Small intestine (tissue), 7 donors: ENCODE data around the gene COBL. TPM values are rescaled to one million over a fixed set of nuclear protein-coding genes. Genes with fewer than 3 reads are reported as not detected.

ENCODE experiments used
- DNase-seq, 2 donors: peaks; one replicate each; pipeline versions ENCODE4 v3.0.0 to v3.0.0-alpha.2; 2013
- FAIRE-seq: peaks from 2 replicates; lab custom pipeline; 2012; peaks lifted over from hg19 to GRCh38; lab: Jason Lieb, UNC
- H3K27ac ChIP-seq, 3 donors: one replicate each; pipeline ENCODE4 v1.5.1; 2013; ENCODE audit warnings: low read length in 2 of 3, mild to moderate bottlenecking in 2 of 3, control low read depth in 1 of 3, inconsistent platforms in 1 of 3, low read depth in 1 of 3, moderate library complexity in 1 of 3
- H3K27me3 ChIP-seq, 3 donors: one replicate each; pipeline ENCODE4 v1.6.1; 2013; ENCODE audit warnings: low read length in 3 of 3, inconsistent platforms in 1 of 3; ENCODE audit not compliant: control insufficient read depth in 3 of 3, insufficient read depth in 3 of 3
- H3K36me3 ChIP-seq, 3 donors: one replicate each; pipeline ENCODE4 v1.6.1; 2013; ENCODE audit warnings: low read length in 3 of 3, inconsistent platforms in 1 of 3, low read depth in 1 of 3, mild to moderate bottlenecking in 1 of 3, moderate library complexity in 1 of 3; ENCODE audit not compliant: control insufficient read depth in 3 of 3, insufficient read depth in 2 of 3
- H3K4me1 ChIP-seq, 3 donors: one replicate each; pipeline ENCODE4 v1.6.1; 2013; ENCODE audit warnings: low read length in 2 of 3, inconsistent platforms in 1 of 3, low read depth in 1 of 3, mild to moderate bottlenecking in 1 of 3, moderate library complexity in 1 of 3; ENCODE audit not compliant: control insufficient read depth in 3 of 3, insufficient read depth in 2 of 3
- H3K4me3 ChIP-seq, 3 donors: one replicate each; pipeline ENCODE4 v1.5.1; 2013; ENCODE audit warnings: low read length in 3 of 3, control low read depth in 1 of 3, inconsistent platforms in 1 of 3, low read depth in 1 of 3, mild to moderate bottlenecking in 1 of 3, moderate library complexity in 1 of 3
- H3K9me3 ChIP-seq, 2 donors: one replicate each; pipeline ENCODE4 v1.6.1; 2013; ENCODE audit warnings: low read depth in 1 of 2, low read length in 1 of 2; ENCODE audit not compliant: control insufficient read depth in 2 of 2, insufficient read depth in 1 of 2
- WGBS, 3 donors: extraction: QIAGEN DNeasy Blood & Tissue Kit; methylation state at CpG; one replicate each; pipeline ENCODE4 v1.1.7; 2013; 5-methylcytosine and 5-hydroxymethylcytosine counted together
- polyA plus RNA-seq, 4 donors: library from polyadenylated mRNA; stranded (reverse) in 3 of 4; unstranded in 1 of 4; fragments of 200-250 nt in 3 of 4; fragments of 120-200 nt in 1 of 4; gene quantifications; one replicate each; pipeline versions ENCODE4 v1.2.1 to v1.2.3, GENCODE V29; 2013
- donor health status: healthy with polysubstance abuse.
- donor health status: control.
- donor health status: control.
- donor health status: Bipolar disorder and iron deficiency.
- donor health status: healthy.

The COBL gene
- polyA plus RNA-seq, 4 donors = 8.4 to 40.3 (median 32.5) TPM

DNA sequence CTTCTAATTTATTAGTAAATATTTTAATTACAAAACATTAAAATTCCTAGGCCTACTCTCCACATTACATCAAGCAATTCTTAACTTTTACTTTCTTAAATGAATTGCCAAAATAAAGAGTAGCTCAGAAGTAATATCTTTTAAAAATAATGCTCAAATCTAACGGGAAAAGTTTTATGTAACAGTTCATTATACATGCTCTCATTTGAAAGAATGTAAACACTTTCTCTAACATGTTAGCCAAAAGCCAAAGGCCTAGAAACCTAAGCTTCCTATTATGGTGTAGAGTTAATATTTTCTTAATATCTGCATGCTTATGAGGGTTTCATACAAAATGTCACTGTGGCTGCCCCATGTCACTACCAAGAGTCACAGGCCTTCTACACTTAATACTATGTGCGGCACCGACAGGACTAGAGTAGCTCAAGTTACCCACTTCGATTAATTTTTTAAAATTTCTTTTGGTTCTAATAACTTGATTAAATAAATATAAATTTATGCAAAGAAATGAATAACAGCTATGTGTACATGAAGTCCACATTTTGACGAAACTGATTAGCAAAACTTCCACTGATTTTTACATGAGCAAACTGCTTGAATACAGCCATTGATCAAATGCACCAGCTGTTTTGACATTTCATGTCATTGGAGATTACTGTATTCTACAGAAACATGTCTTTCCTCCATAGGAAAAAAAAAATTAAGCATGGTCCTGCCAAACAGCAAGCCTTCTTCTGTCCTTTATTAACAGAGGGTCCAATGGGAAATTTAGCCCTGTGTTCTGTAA is 3.5 kb downstream of the COBL start:
- H3K36me3 ChIP-seq = peaks cover 0 to 19% (median 0%) of the 10 kb centered on the region in 3 donors
- H3K4me3 ChIP-seq = no peak overlapping the region

DNA sequence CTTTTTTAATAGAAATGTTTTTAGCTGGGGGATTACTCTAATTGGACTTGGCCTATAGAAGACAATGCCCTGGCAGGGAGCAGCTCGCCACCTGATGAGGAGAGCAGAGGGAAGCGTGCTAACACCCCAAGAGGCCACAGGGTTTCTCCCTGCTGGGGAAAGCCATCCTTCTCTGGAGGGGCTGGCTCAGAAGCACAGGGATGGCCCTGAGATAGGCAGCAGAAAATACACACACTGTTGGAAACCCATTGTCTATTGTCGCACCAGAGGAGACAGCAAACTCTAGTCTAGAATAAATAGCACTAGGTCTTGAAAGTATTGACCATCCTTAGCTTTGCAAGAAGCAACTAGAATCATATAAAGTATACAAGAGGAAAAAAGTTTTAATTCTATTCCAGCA is 5.4 kb downstream of the COBL start:
- 89 to 99% (median 94%) methylated on average over 3 of the region's 3 CpGs for WGBS, 3 donors
- DNase-seq = no peak
- H3K9me3 ChIP-seq = no peaks in the 10 kb centered on the region
- FAIRE-seq = no peak
- H3K4me1 ChIP-seq = peaks cover 0 to 37% (median 2%) of the 10 kb centered on the region in 3 donors
- H3K27me3 ChIP-seq = no peaks in the 10 kb centered on the region
- peaks cover 0 to 19% (median 0%) of the 10 kb centered on the region in 3 donors for H3K36me3 ChIP-seq
- H3K4me3 ChIP-seq = no peak overlapping the region
- H3K27ac ChIP-seq = no peak overlapping the region

More for the DNA sequence above, 3.5 kb downstream of the COBL start:
- peak overlapping the region in 1 of 3 donors; percentile 98 for H3K27ac ChIP-seq
- DNase-seq (no peak), FAIRE-seq (no peak)
- WGBS, 3 donors = 83 to 85% (median 83%) methylated on average over 5 of the region's 5 CpGs
- H3K4me1 ChIP-seq = peaks cover 0 to 41% (median 6%) of the 10 kb centered on the region in 3 donors
- peaks cover 0 to 4% (median 0%) of the 10 kb centered on the region in 3 donors for H3K27me3 ChIP-seq
- no peaks in the 10 kb centered on the region for H3K9me3 ChIP-seq

DNA sequence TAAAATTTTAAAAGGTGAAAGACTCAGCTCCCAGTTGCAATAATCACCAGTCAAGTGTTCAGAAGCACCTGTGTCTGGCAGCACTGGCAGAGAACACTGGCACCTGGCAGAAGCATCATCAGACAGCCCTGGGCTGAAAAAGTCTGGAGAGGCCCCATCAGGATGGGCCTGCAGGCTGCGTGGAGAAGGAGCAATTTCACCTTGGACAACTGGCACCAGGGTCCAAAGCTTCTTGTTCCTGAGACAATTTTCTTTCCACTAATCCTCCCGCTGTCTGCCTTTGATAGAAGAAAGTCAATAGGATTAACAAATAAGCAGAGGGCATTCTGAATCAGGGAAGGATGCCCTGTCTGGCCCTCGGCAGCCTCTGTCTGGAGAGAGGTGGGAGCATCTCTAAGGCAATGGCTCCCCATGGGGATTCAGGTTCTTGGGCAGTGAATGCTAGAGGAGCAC is 6.5 kb downstream of the COBL start:
- no peak overlapping the region for H3K4me3 ChIP-seq
- 81 to 91% (median 85%) methylated on average over 3 of the region's 3 CpGs for WGBS, 3 donors
- DNase-seq (no peak), FAIRE-seq (no peak)
- no peak overlapping the region for H3K27ac ChIP-seq
- H3K9me3 ChIP-seq = no peaks in the 10 kb centered on the region
- H3K36me3 ChIP-seq = peaks cover 0 to 24% (median 0%) of the 10 kb centered on the region in 3 donors
- H3K27me3 ChIP-seq = no peaks in the 10 kb centered on the region
- H3K4me1 ChIP-seq = peaks cover 0 to 37% (median 2%) of the 10 kb centered on the region in 3 donors

DNA sequence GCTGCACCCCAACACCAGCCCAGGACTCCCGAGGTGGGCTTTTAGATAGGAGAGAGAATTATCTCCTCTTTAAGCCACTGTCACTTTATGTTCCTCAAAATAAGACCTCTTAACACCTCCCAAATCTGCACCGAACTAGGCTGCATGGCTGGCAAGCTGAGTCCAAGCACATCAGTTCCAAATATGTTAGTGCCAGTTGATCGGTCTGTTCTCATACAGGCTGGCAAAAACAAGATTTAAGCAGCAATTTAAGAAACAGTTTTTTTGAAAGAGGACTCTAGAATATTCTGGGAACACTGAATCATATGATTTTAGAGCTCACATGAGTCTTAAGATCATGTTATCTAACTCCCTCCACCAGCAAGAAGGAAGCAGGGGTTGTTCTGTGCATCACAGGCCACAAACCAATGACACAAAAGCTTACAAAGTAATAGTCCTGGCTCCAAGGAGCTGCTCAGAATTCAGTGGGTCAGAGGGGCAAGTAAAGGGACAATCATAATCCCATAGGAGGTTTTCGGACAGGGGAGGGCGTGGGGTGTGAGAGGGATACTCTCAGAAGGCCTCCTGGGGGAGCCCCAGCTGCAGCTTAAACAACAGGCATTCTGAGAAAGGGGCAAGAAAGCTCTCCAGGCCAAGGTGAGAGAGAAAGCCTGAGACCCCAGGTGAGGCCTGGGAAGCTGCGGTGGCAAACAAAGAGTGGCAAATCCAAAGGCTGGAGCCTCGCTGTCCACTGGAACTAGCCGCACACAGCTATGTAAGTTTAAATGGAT is 7.1 kb downstream of the COBL start:
- DNase-seq (no peak), FAIRE-seq (no peak)
- Histone ChIP-seq H3K9me3 (no peaks in the 10 kb centered on the region), H3K27ac (peak overlapping the region in 1 of 3 donors; percentile 84), H3K36me3 (peaks cover 0 to 24% (median 0%) of the 10 kb centered on the region in 3 donors), H3K4me1 (peaks cover 0 to 37% (median 2%) of the 10 kb centered on the region in 3 donors), H3K27me3 (no peaks in the 10 kb centered on the region), H3K4me3 (no peak overlapping the region)
- WGBS, 3 donors = 83 to 93% (median 89%) methylated on average over 8 of the region's 8 CpGs

DNA sequence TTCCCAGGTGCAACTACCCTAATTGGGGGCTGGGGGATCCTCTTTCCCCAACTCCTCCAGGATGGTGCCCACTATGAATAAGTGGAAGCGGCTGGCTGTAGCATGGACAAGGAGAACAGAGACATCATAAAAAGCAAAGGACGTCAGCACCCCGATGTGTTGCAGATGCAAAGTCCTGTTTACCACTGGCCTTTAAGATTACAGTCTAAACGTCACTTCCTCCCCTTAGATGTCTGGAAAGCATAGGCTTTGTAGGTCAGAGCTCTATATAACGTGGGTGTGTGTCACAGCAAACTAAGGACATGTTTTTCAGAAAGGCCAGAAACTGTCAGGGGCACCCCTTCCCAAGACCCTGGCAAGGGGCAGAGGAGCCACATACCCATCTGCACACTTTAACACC is 7.9 kb downstream of the COBL start:
- Histone ChIP-seq H3K4me1 (peaks cover 0 to 33% (median 2%) of the 10 kb centered on the region in 3 donors), H3K9me3 (no peaks in the 10 kb centered on the region), H3K27ac (peak overlapping the region in 1 of 3 donors; percentile 84), H3K4me3 (no peak overlapping the region), H3K27me3 (no peaks in the 10 kb centered on the region), H3K36me3 (peaks cover 0 to 29% (median 0%) of the 10 kb centered on the region in 3 donors)
- peak; percentile 42 to 80 for DNase-seq
- 30 to 46% (median 38%) methylated on average over 5 of the region's 5 CpGs for WGBS, 3 donors
- FAIRE-seq = no peak

DNA sequence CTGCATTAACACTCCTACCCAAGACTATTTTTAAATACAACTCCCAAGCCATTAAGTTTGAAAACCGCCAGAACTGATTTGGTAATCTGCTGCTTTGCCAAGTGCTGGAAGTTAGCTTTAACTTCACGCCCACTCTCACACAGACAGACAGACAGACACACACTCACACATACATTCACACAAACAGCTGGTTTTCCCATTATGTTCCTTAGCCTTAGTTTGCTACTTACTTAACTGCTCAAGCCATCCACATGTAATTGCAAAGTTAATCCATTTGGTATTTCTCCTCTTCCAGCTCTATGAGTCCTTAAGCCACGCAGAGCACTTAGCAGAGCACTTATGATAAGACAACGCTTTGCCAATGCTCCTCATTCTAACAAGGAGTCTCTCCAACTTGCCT is 8.3 kb downstream of the COBL start:
- no peak overlapping the region for H3K4me3 ChIP-seq
- no peaks in the 10 kb centered on the region for H3K9me3 ChIP-seq
- peak overlapping the region in 1 of 3 donors; percentile 84 for H3K27ac ChIP-seq
- DNase-seq (no peak), FAIRE-seq (no peak)
- WGBS, 3 donors = 66 to 75% (median 72%) methylated on average over 4 of the region's 4 CpGs
- peaks cover 0 to 29% (median 0%) of the 10 kb centered on the region in 3 donors for H3K36me3 ChIP-seq
- H3K27me3 ChIP-seq = no peaks in the 10 kb centered on the region
- peaks cover 0 to 29% (median 2%) of the 10 kb centered on the region in 3 donors for H3K4me1 ChIP-seq

DNA sequence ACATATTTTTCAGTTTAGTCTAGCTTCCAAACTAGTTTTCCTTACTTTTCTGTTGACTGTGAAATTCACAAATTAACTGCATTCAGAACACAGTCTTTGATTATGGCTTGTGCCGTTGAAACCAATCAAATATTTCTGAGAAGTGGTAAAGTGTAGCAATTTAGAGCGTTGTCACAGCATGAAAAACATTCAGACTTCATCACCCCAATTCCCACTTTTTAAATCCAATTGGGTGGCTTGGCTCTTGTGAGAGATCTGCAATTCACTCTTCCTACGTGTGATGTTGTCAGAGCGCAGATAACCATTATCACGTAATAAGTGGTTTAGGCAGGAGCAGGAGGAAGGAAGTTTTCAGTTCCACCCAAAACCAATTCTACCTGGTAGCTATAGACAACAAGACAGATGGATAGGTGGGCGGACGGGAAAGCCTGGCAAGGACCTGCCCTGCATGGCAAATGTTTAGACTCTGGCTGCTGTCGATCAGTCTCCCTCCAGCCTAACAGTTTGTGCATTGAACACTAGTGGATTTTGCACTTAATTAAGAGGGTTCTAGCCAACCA is 8.9 kb downstream of the COBL start:
- no peaks in the 10 kb centered on the region for H3K27me3 ChIP-seq
- no peak overlapping the region for H3K4me3 ChIP-seq
- DNase-seq = no peak
- H3K9me3 ChIP-seq = no peaks in the 10 kb centered on the region
- no peak for FAIRE-seq
- 68 to 93% (median 89%) methylated on average over 8 of the region's 8 CpGs for WGBS, 3 donors
- H3K4me1 ChIP-seq = peaks cover 0 to 26% (median 2%) of the 10 kb centered on the region in 3 donors
- peak overlapping the region in 1 of 3 donors; percentile 84 for H3K27ac ChIP-seq
- H3K36me3 ChIP-seq = peaks cover 0 to 29% (median 0%) of the 10 kb centered on the region in 3 donors

DNA sequence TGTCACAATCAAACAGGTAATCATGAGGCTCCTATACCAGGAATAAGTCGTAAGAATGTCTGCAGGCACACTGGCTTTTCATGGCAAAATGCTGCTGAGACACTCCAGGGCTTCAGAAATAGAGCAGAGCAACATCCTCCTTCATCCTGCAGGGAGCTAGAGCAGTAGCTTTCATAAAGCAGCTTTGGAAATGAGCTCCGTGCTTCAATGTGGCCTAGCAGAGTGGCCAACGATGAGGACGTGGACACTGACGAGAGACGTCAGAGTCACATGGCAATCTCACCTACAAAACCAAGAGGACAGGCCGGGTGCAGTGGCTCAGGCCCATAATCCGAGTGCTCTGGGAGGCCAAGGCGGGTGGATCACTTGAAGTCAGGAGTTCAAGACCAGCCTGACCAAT is 9.8 kb downstream of the COBL start:
- WGBS, 3 donors = 87 to 95% (median 92%) methylated on average over 9 of the region's 9 CpGs
- Histone ChIP-seq H3K27me3 (no peaks in the 10 kb centered on the region), H3K36me3 (peaks cover 0 to 27% (median 0%) of the 10 kb centered on the region in 3 donors), H3K27ac (no peak overlapping the region), H3K4me1 (peaks cover 0 to 23% (median 2%) of the 10 kb centered on the region in 3 donors), H3K9me3 (no peaks in the 10 kb centered on the region), H3K4me3 (no peak overlapping the region)
- DNase-seq (no peak), FAIRE-seq (no peak)
